HEK293 (cell line): ENCODE measurements around the gene SLC25A39.
A peak's percentile ranks its signal among the peaks of the same experiment; 100 is the strongest.

Source experiments
- OSR2 ChIP-seq: fragments of 450-650 bp; formaldehyde crosslinking; IDR thresholded peaks from 2 replicates; pipeline ENCODE4 v1.5.1; 2016; ENCODE audit warnings: missing biosample characterization, missing genetic modification characterization
- YY1 ChIP-seq: fragments of 450-650 bp; formaldehyde crosslinking; IDR thresholded peaks from 2 replicates; pipeline ENCODE4 v1.5.1; 2018; ENCODE audit warnings: missing biosample characterization, missing genetic modification characterization
- ZBTB1 ChIP-seq: fragments of 450-650 bp; formaldehyde crosslinking; IDR thresholded peaks from 2 replicates; pipeline ENCODE4 v1.5.1; 2016; ENCODE audit warnings: missing biosample characterization, missing genetic modification characterization
- ZNF239 ChIP-seq: fragments of 450-650 bp; formaldehyde crosslinking; IDR thresholded peaks from 2 replicates; pipeline ENCODE4 v1.5.1; 2016; ENCODE audit warnings: missing biosample characterization, missing genetic modification characterization
- ZNF274 ChIP-seq, 2 experiments: fragments of 200-500 bp in 1 of 2; fragments of 450-650 bp in 1 of 2; sonication (Bioruptor generic) in 1 of 2; formaldehyde crosslinking in 1 of 2; IDR thresholded peaks; 2 replicates each; pipeline versions ENCODE4 v1.5.1 to v1.6.1; 2014 to 2016; ENCODE audit warnings: borderline replicate concordance in 1 of 2, inconsistent platforms in 1 of 2, low read length in 1 of 2, missing biosample characterization in 1 of 2, missing genetic modification characterization in 1 of 2
- ZNF292 ChIP-seq: fragments of 450-650 bp; formaldehyde crosslinking; IDR thresholded peaks from 2 replicates; pipeline ENCODE4 v1.5.1; 2016; ENCODE audit warnings: low read depth, missing biosample characterization, missing genetic modification characterization, borderline replicate concordance
- ZNF521 ChIP-seq: fragments of 450-650 bp; formaldehyde crosslinking; IDR thresholded peaks from 2 replicates; pipeline ENCODE4 v1.5.1; 2017; ENCODE audit warnings: missing biosample characterization, mild to moderate bottlenecking, missing genetic modification characterization
- TF ChIP-seq, protein P1 (sequence below): fragments of 450-650 bp; formaldehyde crosslinking; IDR thresholded peaks from 2 replicates; pipeline ENCODE4 v1.5.1; 2016; ENCODE audit warnings: missing biosample characterization, missing genetic modification characterization

DNA sequence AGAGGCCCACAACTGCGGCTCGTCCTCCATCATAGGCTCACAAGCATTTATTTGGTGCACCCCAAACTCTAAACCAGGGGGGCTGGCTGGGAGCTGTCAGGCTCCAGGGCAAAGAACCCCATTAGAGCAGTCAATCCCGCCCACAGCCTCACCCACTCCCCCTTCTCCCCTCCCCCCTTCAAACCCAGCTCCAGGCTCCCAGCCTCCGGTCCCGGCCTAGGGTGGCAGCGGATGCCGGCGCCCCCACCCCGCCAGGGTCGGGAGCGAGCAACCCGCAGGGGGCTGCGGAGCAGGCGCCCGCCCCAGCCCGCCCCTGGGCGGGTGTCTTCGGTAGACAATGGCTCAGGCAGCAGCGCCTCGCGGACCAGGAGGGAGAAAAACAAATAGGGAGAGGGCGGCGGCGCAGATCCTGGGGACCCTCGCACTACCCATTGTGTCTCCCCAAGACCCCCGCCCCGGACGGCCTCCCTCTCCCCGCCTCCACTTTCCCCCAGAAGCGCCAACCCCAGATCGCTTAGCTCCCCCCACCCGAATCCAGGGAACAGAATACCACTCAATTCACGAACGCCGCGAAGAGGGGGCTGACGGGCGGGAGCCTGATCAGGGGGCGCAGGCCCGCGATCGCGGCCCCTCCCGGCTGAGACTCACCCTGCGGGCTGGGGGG lies 38.5 kb upstream of the SLC25A39 start:
- TF ChIP-seq ZNF521 (tag by site-specific recombination) (no peak), ZNF239 (tag by site-specific recombination) (no peak), OSR2 (tag by site-specific recombination) (no peak), YY1 (no peak), ZNF274 (IDR thresholded peaks at IDR 0.05; ENCODE audit: low read length) (no peak), ZNF274 (tag by site-specific recombination; IDR thresholded peaks at IDR 0.05; ENCODE audit: borderline replicate concordance) (no peak), ZNF292 (no peak), ZBTB1 (tag by site-specific recombination) (no peak)
- TF ChIP-seq, protein P1, sequence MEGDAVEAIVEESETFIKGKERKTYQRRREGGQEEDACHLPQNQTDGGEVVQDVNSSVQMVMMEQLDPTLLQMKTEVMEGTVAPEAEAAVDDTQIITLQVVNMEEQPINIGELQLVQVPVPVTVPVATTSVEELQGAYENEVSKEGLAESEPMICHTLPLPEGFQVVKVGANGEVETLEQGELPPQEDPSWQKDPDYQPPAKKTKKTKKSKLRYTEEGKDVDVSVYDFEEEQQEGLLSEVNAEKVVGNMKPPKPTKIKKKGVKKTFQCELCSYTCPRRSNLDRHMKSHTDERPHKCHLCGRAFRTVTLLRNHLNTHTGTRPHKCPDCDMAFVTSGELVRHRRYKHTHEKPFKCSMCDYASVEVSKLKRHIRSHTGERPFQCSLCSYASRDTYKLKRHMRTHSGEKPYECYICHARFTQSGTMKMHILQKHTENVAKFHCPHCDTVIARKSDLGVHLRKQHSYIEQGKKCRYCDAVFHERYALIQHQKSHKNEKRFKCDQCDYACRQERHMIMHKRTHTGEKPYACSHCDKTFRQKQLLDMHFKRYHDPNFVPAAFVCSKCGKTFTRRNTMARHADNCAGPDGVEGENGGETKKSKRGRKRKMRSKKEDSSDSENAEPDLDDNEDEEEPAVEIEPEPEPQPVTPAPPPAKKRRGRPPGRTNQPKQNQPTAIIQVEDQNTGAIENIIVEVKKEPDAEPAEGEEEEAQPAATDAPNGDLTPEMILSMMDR = 0 out of 2 replicates have a peak, but pooled peaks have one; percentile 26
